ENCODE results near the gene HNRNPLL. TPM values are rescaled to one million over a fixed set of nuclear protein-coding genes. Genes with fewer than 3 reads are reported as not detected.
"Not testable (repeated sequence)": the region's sequence is repeated elsewhere in the genome, so short reads cannot be mapped to it uniquely, and the experiment has no call there.

Gene HNRNPLL
- total RNA-seq, 3 donors from 2014 or later (not counting 1 experiment from before 2014, with no cell fraction given): 7.3 to 18.4 (median 8.8) TPM

- Mint-ChIP-seq H3K9me3 (no peaks in the 10 kb centered on the region), H3K4me1 (peaks cover 6 to 11% of the 10 kb centered on the region in 2 donors), H3K27me3 (ENCODE audit: low read depth in 2 of 2) (no peaks in the 10 kb centered on the region), H3K27ac (peak overlapping the region in 1 of 2 donors; percentile 74), H3K4me3 (no peak overlapping the region), H3K36me3 (no peaks in the 10 kb centered on the region)
- Histone ChIP-seq H3K36me3 (ENCODE audit: control insufficient read depth, insufficient read depth, low read length) (no peaks in the 10 kb centered on the region), H3K27ac (ENCODE audit: low read length) (peak overlapping the region; percentile 24), H3K4me3 (ENCODE audit: low read length) (no peak overlapping the region), H3K9me3 (ENCODE audit: control insufficient read depth, insufficient read depth, low read length) (peaks cover 2% of the 10 kb centered on the region), H3K27me3 (ENCODE audit: control insufficient read depth, insufficient read depth, low read length) (no peaks in the 10 kb centered on the region), H3K4me1 (ENCODE audit: control insufficient read depth, insufficient read depth, low read length) (peaks cover 15% of the 10 kb centered on the region)
- intact Hi-C loops (cut with micrococcal nuclease): no loop called here
- no peak for ATAC-seq
- no peak for DNase-seq
- 91% methylated on average over 45 of the region's 45 CpGs for WGBS (ENCODE audit: insufficient coverage)
- TF ChIP-seq CTCF (IDR thresholded peaks at IDR 0.05): no peak
These were observed 40.4 kb upstream of the HNRNPLL start for GRCh38 chr2:38643021-38643671.

GRCh38 chr2:38642373-38643017 lies 39.8 kb upstream of the HNRNPLL start:
- DNase-seq; H3K4me3 Mint-ChIP-seq; H3K27ac ChIP-seq (ENCODE audit: low read length); H3K4me1 Mint-ChIP-seq; H3K36me3 Mint-ChIP-seq; H3K4me3 ChIP-seq (ENCODE audit: low read length); intact Hi-C loops (cut with micrococcal nuclease); H3K36me3 ChIP-seq (ENCODE audit: control insufficient read depth, insufficient read depth, low read length); H3K27me3 Mint-ChIP-seq (ENCODE audit: low read depth in 2 of 2); H3K9me3 ChIP-seq (ENCODE audit: control insufficient read depth, insufficient read depth, low read length); H3K27me3 ChIP-seq (ENCODE audit: control insufficient read depth, insufficient read depth, low read length); H3K9me3 Mint-ChIP-seq; ATAC-seq; H3K27ac Mint-ChIP-seq: not testable (repeated sequence)
- 85% methylated on average over 14 of the region's 14 CpGs for WGBS (ENCODE audit: insufficient coverage)
- H3K4me1 ChIP-seq (ENCODE audit: control insufficient read depth, insufficient read depth, low read length): peaks cover 11% of the 10 kb centered on the region

- no peak for TF ChIP-seq CTCF (IDR thresholded peaks at IDR 0.05)
- Histone ChIP-seq H3K27ac (ENCODE audit: low read length) (no peak overlapping the region), H3K27me3 (ENCODE audit: control insufficient read depth, insufficient read depth, low read length) (no peaks in the 10 kb centered on the region), H3K36me3 (ENCODE audit: control insufficient read depth, insufficient read depth, low read length) (no peaks in the 10 kb centered on the region), H3K9me3 (ENCODE audit: control insufficient read depth, insufficient read depth, low read length) (no peaks in the 10 kb centered on the region), H3K4me1 (ENCODE audit: control insufficient read depth, insufficient read depth, low read length) (no peaks in the 10 kb centered on the region), H3K4me3 (ENCODE audit: low read length) (no peak overlapping the region)
- no peak overlapping the region for H3K4me3 Mint-ChIP-seq
- H3K27me3 Mint-ChIP-seq (ENCODE audit: low read depth in 2 of 2): no peaks in the 10 kb centered on the region
- H3K4me1 Mint-ChIP-seq: no peaks in the 10 kb centered on the region
- intact Hi-C loops (cut with micrococcal nuclease): no loop called here
- H3K36me3 Mint-ChIP-seq: no peaks in the 10 kb centered on the region
- 94% methylated on average over 1 of the region's 4 CpGs for WGBS (ENCODE audit: insufficient coverage)
- no peak for DNase-seq
- H3K9me3 Mint-ChIP-seq: no peaks in the 10 kb centered on the region
- no peak for ATAC-seq
- H3K27ac Mint-ChIP-seq: no peak overlapping the region
These were observed 33.3 kb upstream of the HNRNPLL start for GRCh38 chr2:38636069-38636468.

- 100% methylated on average over 2 of the region's 4 CpGs for WGBS (ENCODE audit: insufficient coverage)
- Histone ChIP-seq H3K36me3 (ENCODE audit: control insufficient read depth, insufficient read depth, low read length) (no peaks in the 10 kb centered on the region), H3K27ac (ENCODE audit: low read length) (no peak overlapping the region), H3K4me3 (ENCODE audit: low read length) (no peak overlapping the region), H3K27me3 (ENCODE audit: control insufficient read depth, insufficient read depth, low read length) (no peaks in the 10 kb centered on the region), H3K4me1 (ENCODE audit: control insufficient read depth, insufficient read depth, low read length) (no peaks in the 10 kb centered on the region), H3K9me3 (ENCODE audit: control insufficient read depth, insufficient read depth, low read length) (no peaks in the 10 kb centered on the region)
- no peak for ATAC-seq
- Mint-ChIP-seq H3K36me3 (no peaks in the 10 kb centered on the region), H3K9me3 (no peaks in the 10 kb centered on the region), H3K27ac (no peak overlapping the region), H3K4me3 (no peak overlapping the region), H3K27me3 (ENCODE audit: low read depth in 2 of 2) (no peaks in the 10 kb centered on the region), H3K4me1 (no peaks in the 10 kb centered on the region)
- intact Hi-C loops (cut with micrococcal nuclease): no loop called here
- DNase-seq: no peak
- no peak for TF ChIP-seq CTCF (IDR thresholded peaks at IDR 0.05)
These were observed 32.4 kb upstream of the HNRNPLL start for GRCh38 chr2:38635139-38635538.
